A673 (cell line): Measurements from ENCODE around the gene ALDH9A1. TPM values are rescaled to one million over a fixed set of nuclear protein-coding genes. Genes with fewer than 3 reads are reported as not detected.
"Not testable (repeated sequence)": the region's sequence is repeated elsewhere in the genome, so short reads cannot be mapped to it uniquely, and the experiment has no call there.

Experiments used
- BruUV-seq: library from RNA; stranded (reverse); fragments of 400-500 nt; replicated peaks from 2 replicates; lab custom pipeline; 2021; lab: Mats Ljungman, UMichigan
- CTCF ChIA-PET: fragments of 300-600 bp; sonication (Branson Sonifier 250); formaldehyde crosslinking; loops from one replicate; lab custom pipeline; 2022; ENCODE audit warnings: antibody characterized with exemption; lab: Charles Lee
- POLR2A ChIA-PET: fragments of 300-600 bp; sonication (Branson Sonifier 250); formaldehyde crosslinking; loops from one replicate; lab custom pipeline; 2022; ENCODE audit warnings: antibody characterized with exemption; ENCODE audit not compliant: low non-redundant PET; lab: Charles Lee
- DNase-seq: peaks from one replicate; pipeline ENCODE4 v3.0.0-alpha.2; 2015; ENCODE audit warnings: low spot score
- H3K27ac ChIP-seq: fragments of 200-600 bp; sonication (generic); 2 replicates; pipeline ENCODE4 v1.5.1; 2016; ENCODE audit warnings: mixed run types, low read depth, mild to moderate bottlenecking, mixed read lengths, antibody characterized with exemption, low read length; ENCODE audit not compliant: poor library complexity, severe bottlenecking
- H3K27me3 ChIP-seq: fragments of 200-600 bp; sonication (generic); replicated peaks from 2 replicates; pipeline ENCODE4 v1.6.1; 2017; ENCODE audit warnings: mixed run types, low read depth, mild to moderate bottlenecking, mixed read lengths, antibody characterized with exemption, low read length; ENCODE audit not compliant: insufficient read depth, poor library complexity
- H3K36me3 ChIP-seq: fragments of 200-600 bp; sonication (generic); 2 replicates; pipeline ENCODE4 v1.6.1; 2016; ENCODE audit warnings: mixed run types, mild to moderate bottlenecking, mixed read lengths, antibody characterized with exemption, low read length; ENCODE audit not compliant: insufficient read depth, poor library complexity, severe bottlenecking
- H3K4me1 ChIP-seq: fragments of 200-600 bp; sonication (generic); 2 replicates; pipeline ENCODE4 v1.6.1; 2017; ENCODE audit warnings: mixed run types, mild to moderate bottlenecking, mixed read lengths, antibody characterized with exemption, low read length; ENCODE audit not compliant: insufficient read depth, poor library complexity, severe bottlenecking
- H3K4me3 ChIP-seq: fragments of 200-600 bp; sonication (generic); 2 replicates; pipeline ENCODE4 v1.5.1; 2016; ENCODE audit warnings: low read depth, mixed run types, mild to moderate bottlenecking, mixed read lengths, low read length; ENCODE audit not compliant: poor library complexity, severe bottlenecking
- H3K9me3 ChIP-seq: fragments of 200-600 bp; sonication (generic); 2 replicates; pipeline ENCODE4 v1.6.1; 2016; ENCODE audit warnings: mixed run types, low read depth, mild to moderate bottlenecking, mixed read lengths, antibody characterized with exemption, low read length; ENCODE audit not compliant: poor library complexity, severe bottlenecking
- CTCF ChIP-seq: fragments of 300-800, 200-600 bp; sonication (generic); conservative IDR thresholded peaks from 2 replicates; pipeline ENCODE4 v1.5.1; 2017; ENCODE audit warnings: low read depth, mild to moderate bottlenecking, antibody characterized with exemption, low read length, moderate library complexity, mixed read lengths
- EZH2 ChIP-seq: fragments of 200-600 bp; sonication (generic); IDR thresholded peaks from 2 replicates; pipeline ENCODE4 v1.6.1; 2017; ENCODE audit warnings: borderline replicate concordance, low read depth, mild to moderate bottlenecking, mixed read lengths, antibody characterized with exemption, low read length; ENCODE audit not compliant: poor library complexity, severe bottlenecking
- intact Hi-C: fragments of 100-400 bp; cut with micrococcal nuclease; formaldehyde crosslinking; loops from one replicate; pipeline ENCODE4 v1.10.0; 2022; ENCODE audit not compliant: unreplicated experiment
- total RNA-seq: library from RNA; stranded (reverse); gene quantifications from 2 replicates; pipeline ENCODE4 v1.2.3, GENCODE V29; 2021

The ALDH9A1 gene
- total RNA-seq, 1 experiment from 2014 or later, result 83.0 TPM

GRCh38 chr1:165686971-165687433 lies 11.4 kb downstream of the ALDH9A1 start:
- ChIA-PET POLR2A (no interaction called here), CTCF (no interaction called here)
- DNase-seq, result no peak
- Histone ChIP-seq H3K4me3 (no peak overlapping the region), H3K4me1 (peaks cover 6% of the 10 kb centered on the region), H3K27ac (no peak overlapping the region), H3K27me3 (no peaks in the 10 kb centered on the region), H3K36me3 (peaks cover 51% of the 10 kb centered on the region), H3K9me3 (no peaks in the 10 kb centered on the region)
- intact Hi-C loops, result no loop called here
- TF ChIP-seq CTCF (no peak), EZH2 (no peak)
- BruUV-seq, result no TSS peak

DNA sequence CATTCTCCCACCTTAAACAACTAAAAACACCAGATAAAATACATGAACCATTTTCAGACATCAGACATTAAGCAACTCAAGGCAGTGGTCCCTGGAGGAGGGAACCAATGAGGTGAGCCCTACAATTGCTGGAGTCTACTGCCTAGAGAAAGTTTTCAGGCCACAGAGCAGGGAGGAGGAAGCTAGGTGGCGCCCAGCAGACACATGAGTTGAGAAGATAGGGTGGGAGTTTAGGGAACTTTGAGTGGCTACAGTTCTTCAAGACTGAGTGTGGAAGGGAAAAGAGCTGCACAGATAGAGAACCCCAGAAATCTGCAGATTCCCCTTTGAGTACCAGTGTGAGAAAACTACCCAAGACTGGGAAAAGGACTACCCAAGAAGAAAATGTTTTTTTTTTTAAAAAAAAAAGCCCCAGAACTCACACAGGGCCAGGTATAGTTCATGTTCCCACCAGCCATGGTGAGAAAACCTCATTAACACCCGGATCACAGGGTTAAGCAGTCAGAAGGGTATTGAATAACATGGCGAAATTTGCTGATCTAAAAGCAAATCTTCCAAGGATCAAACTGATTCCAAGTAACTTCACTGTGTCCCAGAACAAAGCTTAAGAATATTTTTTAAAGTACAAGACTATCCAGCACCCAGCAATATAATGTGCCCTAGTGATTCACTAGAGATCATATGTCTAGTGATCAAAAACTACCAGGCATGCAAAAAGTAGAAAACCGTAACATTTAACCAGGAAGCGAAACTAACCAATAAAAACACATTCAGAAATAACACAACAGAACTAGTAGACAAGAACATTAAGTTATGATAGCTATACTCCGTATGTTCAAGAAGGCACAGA lies 12.0 kb downstream of the ALDH9A1 start:
- Histone ChIP-seq H3K27ac (no peak overlapping the region), H3K27me3 (no peaks in the 10 kb centered on the region), H3K4me3 (no peak overlapping the region), H3K36me3 (peaks cover 58% of the 10 kb centered on the region), H3K4me1 (peaks cover 6% of the 10 kb centered on the region), H3K9me3 (no peaks in the 10 kb centered on the region)
- TF ChIP-seq EZH2 (no peak), CTCF (peak; percentile 58)
- ChIA-PET POLR2A (no interaction called here), CTCF (no interaction called here)
- BruUV-seq, result no TSS peak
- peak; percentile 45 for DNase-seq
- intact Hi-C loops, result no loop called here

GRCh38 chr1:165683848-165684485 lies 14.4 kb downstream of the ALDH9A1 start:
- no peaks in the 10 kb centered on the region for H3K9me3 ChIP-seq
- ChIA-PET POLR2A (no interaction called here), CTCF (no interaction called here)
- no peak for TF ChIP-seq EZH2
- no peak for TF ChIP-seq CTCF
- no peak overlapping the region for H3K4me3 ChIP-seq
- no TSS peak for BruUV-seq
- H3K27ac ChIP-seq, result no peak overlapping the region
- no peak for DNase-seq
- H3K4me1 ChIP-seq, result peaks cover 6% of the 10 kb centered on the region
- peaks cover 75% of the 10 kb centered on the region for H3K36me3 ChIP-seq
- no peaks in the 10 kb centered on the region for H3K27me3 ChIP-seq
- intact Hi-C loops, result no loop called here

GRCh38 chr1:165680773-165681172 lies 17.6 kb downstream of the ALDH9A1 start:
- CTCF ChIA-PET, intact Hi-C loops, H3K4me1 ChIP-seq, BruUV-seq, H3K27ac ChIP-seq, POLR2A ChIA-PET, DNase-seq, H3K9me3 ChIP-seq, H3K4me3 ChIP-seq, H3K27me3 ChIP-seq: not testable (repeated sequence)
- peaks cover 74% of the 10 kb centered on the region for H3K36me3 ChIP-seq
